Ishikawa (cell line): ENCODE results near the gene ECSIT.

ENCODE experiments used
- CEBPB ChIP-seq: IDR thresholded peaks from 2 replicates; pipeline ENCODE4 v1.6.1; 2012
- CREB1 ChIP-seq: IDR thresholded peaks from 2 replicates; pipeline ENCODE4 v1.6.1; 2012; ENCODE audit warnings: low read depth
- EGR1 ChIP-seq: IDR thresholded peaks from 2 replicates; pipeline ENCODE4 v1.6.1; 2012
- EP300 ChIP-seq: IDR thresholded peaks from 2 replicates; pipeline ENCODE4 v1.6.1; 2012; ENCODE audit warnings: borderline replicate concordance
- FOXM1 ChIP-seq: IDR thresholded peaks from 2 replicates; pipeline ENCODE4 v1.6.1; 2012; ENCODE audit warnings: low read depth, borderline replicate concordance
- NFIC ChIP-seq: IDR thresholded peaks from 2 replicates; pipeline ENCODE4 v1.6.1; 2012
- TAF1 ChIP-seq: IDR thresholded peaks from 2 replicates; pipeline ENCODE4 v1.6.1; 2012; ENCODE audit warnings: low read depth, mild to moderate bottlenecking
- TCF12 ChIP-seq: IDR thresholded peaks from 2 replicates; pipeline ENCODE4 v1.6.1; 2012; ENCODE audit warnings: low read depth
- TEAD4 ChIP-seq: IDR thresholded peaks from 2 replicates; pipeline ENCODE4 v1.6.1; 2012
- YY1 ChIP-seq: IDR thresholded peaks from 2 replicates; pipeline ENCODE4 v1.6.1; 2012; ENCODE audit warnings: low read depth
- TF ChIP-seq, protein P1 (sequence below): IDR thresholded peaks from 2 replicates; pipeline ENCODE4 v1.6.1; 2012
- TF ChIP-seq, protein P2 (sequence below): IDR thresholded peaks from 2 replicates; pipeline ENCODE4 v1.6.1; 2012; ENCODE audit warnings: low read depth, mild to moderate bottlenecking

DNA sequence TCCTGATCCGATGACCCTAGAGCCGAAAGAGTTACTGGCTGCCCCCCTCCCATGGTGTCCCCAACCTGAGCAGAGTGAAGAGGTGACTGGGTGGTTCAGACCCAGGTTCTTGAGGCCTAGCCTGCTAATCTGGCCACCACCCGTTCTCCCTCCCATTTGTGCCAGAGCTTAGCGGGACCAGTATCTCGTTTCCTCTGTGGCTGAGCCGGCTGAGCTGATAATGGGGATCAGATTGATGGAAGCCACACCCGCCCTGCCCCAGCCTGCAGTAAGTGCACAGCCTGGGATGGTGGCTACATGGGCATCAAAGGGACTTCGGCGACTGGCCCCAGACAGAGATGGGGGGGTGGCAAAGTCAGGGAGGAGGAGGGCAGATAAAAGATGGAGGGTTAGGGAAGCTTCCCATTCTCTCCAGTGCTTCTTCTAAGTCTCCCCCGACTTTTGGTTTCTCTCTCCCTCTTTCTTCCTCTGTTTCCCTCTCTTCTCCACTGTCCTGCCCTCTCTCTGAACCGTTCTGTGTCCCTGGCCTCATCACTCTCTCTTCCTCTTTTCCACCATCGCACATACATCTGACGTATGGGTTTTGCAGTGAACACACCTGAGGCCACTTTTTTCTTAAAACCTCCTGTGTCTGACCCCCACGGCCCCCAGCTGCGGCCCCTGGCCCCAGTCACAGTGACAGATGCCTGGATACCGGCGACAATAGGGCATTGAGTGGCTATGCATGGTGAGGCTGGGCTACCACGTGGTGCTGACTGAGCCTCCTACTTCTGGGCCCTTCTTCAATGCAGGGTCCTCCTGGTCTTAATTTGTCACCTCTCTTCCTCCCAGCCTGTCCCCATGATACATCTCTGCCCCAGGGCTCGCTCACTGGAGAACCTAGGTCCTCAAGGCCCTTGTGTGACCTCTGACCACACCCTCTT is 50.5 kb downstream of the ECSIT start:
- TF ChIP-seq CREB1 (no peak), TAF1 (no peak), TEAD4 (no peak), FOXM1 (no peak), YY1 (no peak), EP300 (no peak), TCF12 (no peak), EGR1 (no peak), CEBPB (no peak), NFIC (no peak)
- TF ChIP-seq, protein P1, sequence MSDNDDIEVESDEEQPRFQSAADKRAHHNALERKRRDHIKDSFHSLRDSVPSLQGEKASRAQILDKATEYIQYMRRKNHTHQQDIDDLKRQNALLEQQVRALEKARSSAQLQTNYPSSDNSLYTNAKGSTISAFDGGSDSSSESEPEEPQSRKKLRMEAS: no peak
- TF ChIP-seq, protein P2, sequence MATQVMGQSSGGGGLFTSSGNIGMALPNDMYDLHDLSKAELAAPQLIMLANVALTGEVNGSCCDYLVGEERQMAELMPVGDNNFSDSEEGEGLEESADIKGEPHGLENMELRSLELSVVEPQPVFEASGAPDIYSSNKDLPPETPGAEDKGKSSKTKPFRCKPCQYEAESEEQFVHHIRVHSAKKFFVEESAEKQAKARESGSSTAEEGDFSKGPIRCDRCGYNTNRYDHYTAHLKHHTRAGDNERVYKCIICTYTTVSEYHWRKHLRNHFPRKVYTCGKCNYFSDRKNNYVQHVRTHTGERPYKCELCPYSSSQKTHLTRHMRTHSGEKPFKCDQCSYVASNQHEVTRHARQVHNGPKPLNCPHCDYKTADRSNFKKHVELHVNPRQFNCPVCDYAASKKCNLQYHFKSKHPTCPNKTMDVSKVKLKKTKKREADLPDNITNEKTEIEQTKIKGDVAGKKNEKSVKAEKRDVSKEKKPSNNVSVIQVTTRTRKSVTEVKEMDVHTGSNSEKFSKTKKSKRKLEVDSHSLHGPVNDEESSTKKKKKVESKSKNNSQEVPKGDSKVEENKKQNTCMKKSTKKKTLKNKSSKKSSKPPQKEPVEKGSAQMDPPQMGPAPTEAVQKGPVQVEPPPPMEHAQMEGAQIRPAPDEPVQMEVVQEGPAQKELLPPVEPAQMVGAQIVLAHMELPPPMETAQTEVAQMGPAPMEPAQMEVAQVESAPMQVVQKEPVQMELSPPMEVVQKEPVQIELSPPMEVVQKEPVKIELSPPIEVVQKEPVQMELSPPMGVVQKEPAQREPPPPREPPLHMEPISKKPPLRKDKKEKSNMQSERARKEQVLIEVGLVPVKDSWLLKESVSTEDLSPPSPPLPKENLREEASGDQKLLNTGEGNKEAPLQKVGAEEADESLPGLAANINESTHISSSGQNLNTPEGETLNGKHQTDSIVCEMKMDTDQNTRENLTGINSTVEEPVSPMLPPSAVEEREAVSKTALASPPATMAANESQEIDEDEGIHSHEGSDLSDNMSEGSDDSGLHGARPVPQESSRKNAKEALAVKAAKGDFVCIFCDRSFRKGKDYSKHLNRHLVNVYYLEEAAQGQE: no peak
